Fibroblast of peridontal ligament (primary cell): ENCODE measurements around the gene ARAF.
"Not testable (repeated sequence)": the region's sequence is repeated elsewhere in the genome, so short reads cannot be mapped to it uniquely, and the experiment has no call there.

ENCODE experiments used
- DNase-seq: peaks from one replicate; pipeline ENCODE4 v3.0.0-alpha.2; 2010; ENCODE audit errors: extremely low read depth

ARAF gene

GRCh38 chrX:47586043-47586787 is 25.2 kb downstream of the ARAF start:
- no peak for DNase-seq

- DNase-seq, result no peak
These were observed 26.3 kb downstream of the ARAF start for GRCh38 chrX:47587091-47587891.

- DNase-seq, result no peak
These were observed 27.1 kb downstream of the ARAF start for GRCh38 chrX:47587906-47588735.

- DNase-seq, result no peak
These were observed 30.0 kb downstream of the ARAF start for GRCh38 chrX:47590984-47591383.

- DNase-seq, result no peak
These were observed 32.5 kb downstream of the ARAF start for GRCh38 chrX:47593522-47593921.

- DNase-seq, result peak; percentile 88
These were observed 34.8 kb downstream of the ARAF start for GRCh38 chrX:47595716-47596251.

GRCh38 chrX:47596256-47596655 is 35.3 kb downstream of the ARAF start:
- DNase-seq, result no peak

GRCh38 chrX:47597222-47597621 is 36.2 kb downstream of the ARAF start:
- no peak for DNase-seq

- not testable (repeated sequence) for DNase-seq
These were observed 42.1 kb downstream of the ARAF start for GRCh38 chrX:47603125-47603524.

GRCh38 chrX:47605024-47605423 is 44.0 kb downstream of the ARAF start:
- no peak for DNase-seq

GRCh38 chrX:47607091-47607490 is 46.1 kb downstream of the ARAF start:
- no peak for DNase-seq

- DNase-seq, result no peak
These were observed 47.3 kb downstream of the ARAF start for GRCh38 chrX:47608130-47608810.

- DNase-seq, result no peak
These were observed 49.5 kb downstream of the ARAF start for GRCh38 chrX:47610511-47610910.

- no peak for DNase-seq
These were observed 50.5 kb downstream of the ARAF start for GRCh38 chrX:47611489-47611888.

- DNase-seq, result no peak
These were observed 50.9 kb downstream of the ARAF start for GRCh38 chrX:47611926-47612325.

GRCh38 chrX:47612418-47612817 is 51.4 kb downstream of the ARAF start:
- no peak for DNase-seq

- DNase-seq, result no peak
These were observed 52.1 kb downstream of the ARAF start for GRCh38 chrX:47613082-47613481.

- no peak for DNase-seq
These were observed 53.6 kb downstream of the ARAF start for GRCh38 chrX:47614618-47615017.

GRCh38 chrX:47618923-47619485 is 58.0 kb downstream of the ARAF start:
- no peak for DNase-seq

GRCh38 chrX:47619486-47620302 is 58.7 kb downstream of the ARAF start, which contains the start of gene SYN1:
Gene SYN1 (minus strand): TSS chrX:47619857. CDS start chrX:47619728, 129 bp downstream.
- peak; percentile 60 for DNase-seq
